HG03280 (cell line): ENCODE measurements around the gene GALNTL6.
A peak's percentile ranks its signal among the peaks of the same experiment; 100 is the strongest.

Experiments used
- ATAC-seq: cut with Tn5 transposase; IDR thresholded peaks from one replicate; pipeline ENCODE4 v1.9.1; 2021; ENCODE audit warnings: mild to moderate bottlenecking, moderate library complexity; ENCODE audit not compliant: unreplicated experiment

GALNTL6 gene

DNA sequence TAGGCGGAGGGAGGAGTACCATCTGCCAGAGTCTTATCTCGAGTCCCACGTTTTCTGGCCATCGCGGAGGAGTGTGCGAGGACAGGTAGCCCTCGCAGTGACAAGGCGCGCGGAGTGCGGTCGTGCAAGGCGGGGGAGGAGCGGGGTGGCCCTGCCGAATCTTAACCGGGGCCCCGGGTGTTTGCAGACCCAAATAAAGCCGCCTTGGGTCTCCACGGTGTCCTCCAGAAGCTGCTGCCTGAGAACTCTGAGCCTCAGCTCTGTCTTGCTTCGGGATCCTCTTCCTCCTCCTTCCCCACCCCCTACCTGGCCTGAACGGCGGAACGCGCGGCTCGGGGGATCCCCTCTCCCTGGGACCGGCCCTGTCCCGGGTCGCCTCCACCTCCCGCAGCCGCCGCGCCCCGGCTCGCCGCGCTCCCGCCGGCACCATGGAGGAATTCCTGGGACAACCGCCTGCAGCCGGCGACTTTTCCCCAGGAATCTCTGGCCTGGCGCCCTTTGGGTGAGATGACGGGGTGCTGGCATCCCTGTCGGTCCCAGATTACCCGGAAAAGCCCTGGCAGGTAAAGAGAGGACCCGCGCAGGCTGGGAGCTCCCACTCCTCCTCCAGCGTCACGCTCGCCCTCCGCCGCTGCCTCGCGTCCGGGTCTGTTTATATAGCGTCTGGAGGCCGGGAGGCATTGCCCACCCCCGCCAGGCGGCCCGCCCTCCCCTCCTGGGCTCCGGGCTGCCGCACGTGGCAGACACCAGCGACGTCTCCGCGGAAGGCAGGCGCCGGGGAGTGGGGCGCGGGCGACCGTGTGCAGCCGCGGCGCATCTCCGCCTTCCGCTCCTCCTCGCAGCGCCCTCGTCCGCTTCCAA lies at the start of gene GALNTL6:
TSS of gene GALNTL6 (plus strand) at position 740 of the 861 bp plus-strand sequence.
- ATAC-seq: no peak

DNA sequence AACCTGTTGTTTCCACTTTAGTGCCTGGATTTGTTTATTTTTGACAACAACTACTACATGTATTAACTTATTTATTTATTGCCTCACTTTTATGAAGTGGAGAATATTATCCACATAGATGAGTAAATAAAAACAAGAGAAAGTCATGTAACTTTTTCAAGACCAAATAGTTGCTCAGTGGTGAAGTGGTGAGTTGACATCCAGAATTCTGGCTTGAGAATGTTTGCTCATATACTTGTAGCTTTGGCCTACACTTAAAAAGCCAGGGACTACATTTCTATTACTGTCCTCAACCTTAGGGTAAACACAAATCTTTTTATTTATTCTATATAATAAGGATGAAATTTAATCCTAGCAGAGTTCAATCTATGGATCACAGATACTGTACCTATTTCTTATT lies 47.7 kb upstream of the GALNTL6 start:
- ATAC-seq: no peak

DNA sequence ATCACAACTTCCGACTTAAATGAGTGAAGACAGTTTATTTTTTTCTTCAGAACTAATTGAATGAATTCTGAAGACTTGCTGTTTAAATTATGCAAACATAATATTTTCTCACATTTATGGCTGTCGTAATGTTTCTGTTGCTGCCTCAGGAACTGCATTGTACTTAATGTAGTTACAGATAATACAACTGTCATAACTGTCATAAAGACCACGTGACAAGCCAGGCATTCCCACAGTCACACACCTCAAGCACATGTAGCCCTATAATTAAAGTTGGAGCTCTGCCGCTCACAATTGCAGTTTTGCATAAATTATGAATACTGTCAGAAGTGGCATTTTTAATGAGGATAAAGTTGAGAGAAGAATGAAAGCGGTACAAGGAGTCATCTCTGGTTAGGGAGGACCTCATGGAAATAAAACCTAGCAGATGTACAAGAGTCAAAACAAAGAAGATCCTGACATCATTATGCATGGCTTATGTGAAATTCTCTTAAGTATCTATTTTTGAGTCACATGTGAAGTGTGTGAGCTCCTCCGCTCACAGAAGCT lies 38.5 kb upstream of the GALNTL6 start:
- ATAC-seq: no peak

DNA sequence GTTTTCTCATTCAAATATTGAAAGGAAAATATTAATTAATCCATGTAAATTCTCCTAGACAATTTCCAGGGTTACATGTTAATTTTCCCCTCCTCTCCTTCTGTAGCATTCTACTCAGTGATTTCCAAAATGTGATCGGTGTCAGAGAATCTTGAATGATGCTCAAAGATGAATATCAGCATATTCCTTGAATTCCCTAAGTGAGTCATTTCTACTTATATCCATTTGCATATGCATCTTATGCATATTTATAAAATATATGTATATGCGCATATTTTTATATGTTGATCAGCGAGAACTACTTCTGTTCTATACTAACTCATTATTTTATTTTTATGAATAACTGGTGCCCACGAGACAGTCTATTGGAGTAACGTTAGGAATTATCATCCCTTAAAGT lies 33.9 kb upstream of the GALNTL6 start:
- ATAC-seq: no peak

DNA sequence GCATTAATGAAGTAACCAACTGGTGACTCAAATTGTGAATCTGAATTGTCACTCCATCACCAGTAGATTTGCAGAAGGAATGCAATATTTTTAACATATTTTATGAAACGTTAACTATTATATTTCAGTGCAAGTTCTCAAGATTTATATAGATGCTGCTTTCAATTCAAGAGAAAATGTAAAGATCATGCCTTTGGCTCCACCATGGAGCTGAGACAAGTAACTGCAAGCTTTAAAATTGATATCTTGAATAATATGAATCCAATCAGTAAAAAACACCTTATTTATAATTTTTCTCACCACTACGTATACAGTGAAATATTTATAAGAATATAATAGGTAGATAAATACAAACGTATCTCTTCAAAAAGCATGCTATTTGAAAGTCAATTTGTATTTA lies 27.8 kb upstream of the GALNTL6 start:
- no peak for ATAC-seq

DNA sequence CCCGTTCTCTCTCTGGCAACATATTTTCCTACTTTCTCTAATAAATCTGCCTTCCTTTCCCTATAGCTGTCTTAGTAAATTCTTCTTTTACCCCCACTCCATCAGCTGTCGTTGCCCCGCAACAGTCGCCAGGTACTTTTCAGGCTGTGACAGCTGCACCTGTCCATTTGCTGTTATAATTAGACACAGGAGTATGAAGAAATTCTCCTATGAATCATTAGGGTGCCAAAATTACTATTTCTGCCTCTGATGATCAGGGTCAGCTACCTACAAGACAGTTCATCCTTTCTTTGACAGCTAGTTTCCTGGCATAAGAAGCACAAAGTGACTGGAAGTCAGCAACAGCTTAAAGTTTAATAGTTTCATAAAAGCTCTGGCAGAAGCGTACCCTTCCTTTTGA lies 19.5 kb upstream of the GALNTL6 start:
- ATAC-seq: no peak

DNA sequence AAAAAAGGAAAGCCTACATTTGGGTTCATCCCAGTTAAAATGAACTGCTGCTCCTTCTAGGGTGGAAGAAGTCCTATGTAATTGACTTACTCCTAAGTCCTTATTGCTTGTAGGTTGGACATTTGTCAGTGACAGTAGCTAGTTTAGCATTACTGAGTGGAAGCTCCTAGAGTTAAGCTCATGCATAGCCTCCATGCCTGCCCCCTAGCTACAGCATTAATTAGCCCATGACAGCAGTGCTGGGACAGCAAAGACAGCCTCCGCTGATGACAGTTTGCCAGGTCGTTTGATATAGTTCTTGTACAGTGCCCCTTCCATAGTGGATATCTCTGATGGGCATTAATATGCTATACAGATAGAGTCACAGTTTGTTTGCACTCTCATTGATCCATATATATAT lies 18.7 kb upstream of the GALNTL6 start:
- no peak for ATAC-seq

DNA sequence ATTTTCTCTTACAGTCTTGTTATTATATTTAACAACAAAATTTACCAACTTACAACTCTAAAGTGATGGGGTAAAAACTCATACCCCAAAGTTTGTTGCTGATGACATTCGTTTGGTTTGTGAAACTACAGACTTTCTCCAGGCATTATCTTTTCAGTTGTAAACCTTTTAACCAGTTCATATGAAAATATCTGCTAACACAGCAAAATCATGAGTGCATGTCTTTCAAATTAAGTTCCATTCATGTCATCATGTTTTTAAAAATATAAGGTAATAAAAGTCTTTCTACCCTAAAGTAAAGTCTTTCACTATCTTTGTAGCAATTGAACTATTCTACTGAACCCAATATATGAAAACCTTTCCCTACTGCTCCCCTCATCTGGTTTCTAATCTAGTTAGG lies 3.4 kb upstream of the GALNTL6 start:
- ATAC-seq: no peak

DNA sequence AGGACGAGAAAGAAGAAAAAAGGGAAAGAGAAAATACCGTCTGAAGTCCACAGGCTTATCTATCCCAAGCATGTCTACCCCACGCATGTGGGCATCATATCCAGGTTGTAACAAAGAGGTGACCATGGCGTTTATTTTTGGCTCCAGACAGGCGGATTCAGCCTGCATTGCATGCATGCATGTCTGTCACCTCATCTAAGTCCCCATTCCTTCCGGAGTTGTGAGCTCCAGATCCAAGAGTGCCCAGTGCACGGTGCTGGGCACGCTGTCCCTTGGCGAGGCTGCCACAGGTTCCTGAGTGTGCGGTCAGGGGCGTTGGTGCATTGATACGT lies 905 bp upstream of the GALNTL6 start:
- no peak for ATAC-seq

DNA sequence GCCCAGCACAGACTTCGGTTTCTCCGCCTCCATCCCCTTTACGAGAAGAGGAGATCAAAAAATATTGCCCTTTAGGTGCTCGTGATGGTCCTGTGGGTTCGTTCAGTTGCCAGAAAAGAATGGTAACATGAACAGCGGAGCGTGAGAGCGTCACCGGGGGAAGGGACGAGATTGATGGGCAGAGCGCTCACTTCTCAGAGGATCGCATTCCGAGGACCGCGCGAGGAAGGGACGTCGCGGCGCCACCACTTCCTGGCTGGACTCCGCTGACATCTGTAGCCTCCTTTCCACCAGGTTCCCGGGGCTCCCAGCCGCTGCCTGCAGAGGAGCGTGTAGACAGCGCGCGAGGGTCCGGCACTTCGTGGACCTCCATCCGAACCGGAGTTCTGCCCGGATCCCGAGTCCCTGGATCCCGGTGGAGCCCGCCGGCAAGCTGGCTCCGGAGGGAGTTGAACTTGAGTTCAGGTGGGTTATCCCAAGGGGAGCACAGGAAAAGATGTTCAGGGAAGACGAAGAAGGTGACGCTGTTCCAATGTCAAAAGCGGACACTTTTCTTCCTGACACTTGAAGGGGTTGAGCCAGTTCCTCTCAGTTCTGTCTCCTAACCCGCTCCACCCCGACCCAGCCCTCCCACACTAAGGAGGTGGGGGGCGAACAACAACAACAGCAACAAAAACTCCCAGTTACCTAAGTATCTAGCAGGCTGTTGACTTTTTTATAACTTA lies 484 bp downstream of the GALNTL6 start:
- ATAC-seq: no peak

DNA sequence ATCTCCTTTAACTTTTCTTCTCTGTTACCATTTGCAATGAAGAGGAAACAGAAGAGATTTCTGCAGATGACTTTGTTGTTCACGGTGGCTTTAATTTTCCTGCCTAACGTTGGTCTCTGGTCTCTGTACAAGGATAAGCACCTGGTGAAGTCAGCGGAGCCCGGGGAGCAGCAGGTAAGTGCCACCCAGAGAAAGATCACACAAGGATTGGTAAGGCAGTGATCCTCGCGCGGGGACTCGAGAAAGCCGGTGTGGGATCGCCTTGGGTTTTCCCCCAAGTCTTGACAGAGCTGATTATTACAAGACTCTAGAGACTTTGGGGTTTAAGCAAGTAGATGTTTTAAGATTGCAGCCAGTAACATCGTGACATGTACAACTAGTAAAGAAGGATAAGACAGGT lies 1.3 kb downstream of the GALNTL6 start:
- no peak for ATAC-seq

DNA sequence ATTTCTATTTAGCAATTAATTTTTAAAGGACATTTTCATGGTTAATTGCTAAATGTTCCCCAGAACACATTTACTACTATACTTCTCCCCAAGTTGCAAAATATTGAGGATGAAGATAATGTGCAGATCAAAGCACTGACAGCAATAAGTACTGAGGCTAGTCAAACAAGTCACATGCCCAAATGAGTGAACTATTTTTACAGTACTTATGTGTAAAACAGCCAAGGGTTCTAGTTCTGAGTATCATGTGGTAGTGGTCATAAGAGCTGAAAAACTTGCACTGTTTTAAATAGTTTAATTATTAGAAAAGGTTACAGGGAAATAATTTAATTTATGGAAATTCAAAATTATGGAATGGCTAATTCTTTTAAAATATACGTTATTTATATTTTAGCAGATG lies 3.8 kb downstream of the GALNTL6 start:
- no peak for ATAC-seq

DNA sequence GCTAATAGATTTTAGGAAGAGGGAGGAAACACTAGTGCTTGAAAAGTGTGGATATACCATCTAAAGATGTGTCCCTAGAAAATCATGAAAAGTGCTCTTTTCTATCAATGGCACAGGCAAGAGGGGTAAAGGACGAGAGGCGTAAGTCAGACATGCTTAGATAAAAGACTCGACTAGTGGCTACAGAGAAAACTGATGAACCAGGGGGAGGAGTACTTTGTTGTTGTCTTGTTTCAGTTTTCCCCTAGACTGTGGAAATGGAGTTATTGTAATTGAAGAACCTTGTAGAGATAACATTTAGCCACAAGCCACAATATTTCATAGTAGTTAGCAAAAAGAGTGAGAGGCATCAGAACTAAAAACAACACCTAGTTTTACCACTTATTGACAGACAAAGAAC lies 21.4 kb downstream of the GALNTL6 start:
- ATAC-seq: no peak

DNA sequence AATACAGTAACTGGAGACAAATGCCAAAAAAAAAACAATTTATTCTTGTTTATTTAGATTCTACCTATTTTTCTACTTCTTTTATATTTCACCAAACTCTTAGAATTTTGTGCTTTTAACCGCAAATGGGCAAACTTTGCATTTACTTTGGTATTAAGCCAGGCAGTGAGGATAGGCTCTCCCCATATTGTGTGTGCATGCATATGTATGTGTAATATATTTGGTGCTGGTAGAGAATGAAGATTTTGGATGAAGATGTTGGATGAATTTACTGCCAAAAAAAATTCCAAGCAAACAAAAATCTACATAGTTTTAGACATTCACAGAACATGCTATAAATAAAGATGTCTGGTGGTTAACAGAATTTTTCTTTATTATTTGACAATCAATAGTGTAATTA lies 30.3 kb downstream of the GALNTL6 start:
- ATAC-seq: no peak

DNA sequence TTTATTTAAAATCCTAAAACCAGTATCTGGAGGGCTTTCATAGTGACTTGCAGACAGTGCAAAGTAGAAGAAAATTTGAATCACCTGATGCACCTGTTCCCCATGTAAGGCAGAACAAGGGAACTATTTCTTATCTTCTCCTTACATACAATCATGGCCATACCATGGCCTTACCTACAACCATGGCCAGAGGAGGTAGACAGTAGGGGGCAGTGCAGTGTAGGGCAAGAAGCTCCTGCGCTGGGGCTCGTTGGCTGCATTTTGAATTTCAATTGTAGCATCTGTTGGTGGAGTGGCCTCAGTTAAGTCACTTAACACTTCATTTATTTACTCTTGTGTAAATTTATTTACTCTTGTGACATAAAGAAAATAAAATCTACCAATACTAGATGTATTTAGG lies 33.0 kb downstream of the GALNTL6 start:
- ATAC-seq: peak; percentile 85

DNA sequence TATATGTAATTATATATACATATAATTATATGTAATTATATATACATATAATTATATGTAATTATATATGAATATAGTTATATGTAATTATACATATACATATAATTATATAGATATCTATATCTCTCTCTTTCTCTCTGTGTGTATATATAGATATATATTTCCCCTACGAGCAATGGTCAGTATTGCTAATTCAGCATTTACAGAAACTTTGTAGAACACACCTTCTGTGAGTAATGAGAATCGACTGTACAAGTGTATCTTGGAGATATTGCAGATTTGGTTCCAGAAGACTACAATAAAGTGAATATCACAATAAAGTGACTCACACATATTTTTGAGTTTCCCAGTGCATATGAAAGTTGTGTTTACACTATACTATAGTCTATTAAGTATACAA lies 33.7 kb downstream of the GALNTL6 start:
- ATAC-seq: no peak

DNA sequence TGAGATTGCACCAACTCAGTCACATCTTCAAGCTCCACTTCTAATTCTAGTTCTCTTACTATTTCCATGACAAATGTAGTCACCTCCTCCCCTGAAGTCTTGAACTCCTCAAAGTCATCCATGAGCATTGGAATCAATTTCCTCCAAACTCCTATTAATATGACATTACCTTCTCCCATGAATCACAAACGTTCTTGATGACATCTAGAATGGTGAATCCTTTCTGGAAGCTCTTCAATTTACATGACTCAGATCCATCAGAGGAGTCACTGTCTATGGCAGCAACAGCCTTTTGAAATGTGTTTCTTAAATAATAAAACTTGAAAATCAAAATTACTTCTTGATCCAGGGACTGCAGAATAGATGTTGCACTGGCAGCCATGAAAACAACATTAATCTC lies 34.5 kb downstream of the GALNTL6 start:
- no peak for ATAC-seq

DNA sequence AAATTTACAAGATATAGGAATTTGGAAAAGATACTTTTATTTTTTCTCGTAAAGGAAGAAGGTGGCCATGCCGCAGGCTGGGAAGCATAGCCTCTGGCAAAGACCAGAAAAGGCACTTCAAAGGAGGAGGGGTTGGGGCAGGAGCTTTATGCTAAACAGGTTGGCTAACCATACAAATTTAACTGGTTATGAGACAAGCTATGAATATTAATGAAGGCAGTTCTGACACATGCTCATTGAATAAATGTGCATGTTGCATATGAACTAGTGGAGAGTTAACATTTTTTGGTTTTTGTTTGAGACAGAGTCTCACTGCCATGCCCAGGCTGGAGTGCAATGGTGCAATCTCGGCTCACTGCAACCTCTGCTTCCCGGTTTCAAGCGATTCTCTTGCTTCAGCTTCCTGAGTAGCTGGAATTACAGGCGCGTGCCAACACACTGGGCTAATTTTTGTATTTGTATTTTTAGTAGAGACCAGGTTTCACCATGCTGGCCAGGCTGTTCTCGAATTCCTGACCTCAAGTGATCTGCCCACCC lies 36.5 kb downstream of the GALNTL6 start:
- ATAC-seq: no peak

DNA sequence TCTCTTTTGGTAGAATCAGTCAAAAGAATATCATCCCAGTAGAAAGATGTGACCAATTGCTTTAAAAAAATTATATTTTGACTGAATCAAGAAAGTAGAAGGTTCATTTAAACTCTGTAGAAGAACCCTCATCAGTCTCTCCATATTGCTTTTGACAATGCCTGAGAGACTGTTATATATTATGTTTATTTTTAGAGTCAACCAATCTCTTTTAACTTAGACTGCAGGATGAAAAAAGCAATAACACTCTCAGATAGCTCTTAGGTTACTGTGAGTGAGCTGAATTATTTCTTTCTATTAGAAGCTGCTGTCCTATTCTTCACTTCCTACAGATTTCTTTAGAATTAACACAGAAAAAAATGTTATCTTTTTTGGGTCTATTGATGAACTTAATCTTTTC lies 38.1 kb downstream of the GALNTL6 start:
- no peak for ATAC-seq

DNA sequence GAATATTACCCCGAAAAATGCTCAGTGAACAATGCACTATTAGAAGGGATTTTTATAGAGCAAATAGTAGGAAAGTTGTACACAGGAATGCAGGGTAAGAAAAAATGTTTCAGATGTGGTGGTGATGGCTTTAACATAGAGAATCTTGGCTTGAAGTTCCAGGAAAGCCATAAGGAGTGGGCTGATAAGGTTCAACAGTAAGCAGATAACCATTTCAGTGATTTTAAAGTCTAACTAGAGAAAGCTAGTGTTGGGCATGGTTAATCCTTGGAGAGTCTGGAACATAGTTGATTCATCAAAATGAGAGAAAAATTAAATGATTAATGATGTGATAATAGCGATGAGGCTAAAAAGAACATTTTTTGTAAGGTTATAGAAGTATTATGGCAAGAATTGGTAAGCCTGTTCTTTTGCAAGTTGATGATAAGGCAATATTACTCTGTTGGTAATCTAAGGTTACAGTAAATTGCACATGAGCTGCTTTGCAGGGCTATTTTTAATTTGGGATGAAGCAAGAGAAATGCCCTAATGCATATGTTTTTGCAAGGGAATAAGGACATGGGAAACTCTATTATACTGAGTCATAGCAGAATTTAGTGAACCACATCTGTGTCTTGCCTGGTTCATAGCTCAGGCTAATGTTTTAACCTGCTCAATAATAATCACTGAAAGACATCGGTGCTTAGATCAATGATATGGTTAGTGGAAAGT lies 44.3 kb downstream of the GALNTL6 start:
- no peak for ATAC-seq

DNA sequence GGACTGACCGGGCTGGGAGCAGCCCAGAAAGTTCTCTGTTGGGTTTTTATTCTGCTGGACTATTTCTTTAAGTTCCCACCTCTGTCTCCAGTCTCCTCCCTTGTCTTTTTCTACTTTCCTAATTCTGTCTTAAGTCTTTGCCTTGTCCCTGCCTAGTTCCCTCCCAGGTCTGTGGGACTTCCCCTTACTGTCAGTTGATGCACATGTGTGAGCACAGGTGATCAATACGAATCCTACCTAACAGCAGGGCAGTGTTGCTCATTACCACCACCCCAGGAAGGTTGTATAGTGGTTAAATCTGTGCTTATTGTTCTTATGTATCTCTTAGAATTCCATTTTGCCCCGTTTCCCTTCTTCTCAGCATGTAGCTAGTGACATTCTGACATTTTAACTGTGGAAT lies 62.1 kb downstream of the GALNTL6 start:
- no peak for ATAC-seq
